IPS-18c (cell line): ENCODE results near the gene PDE4D.

Experiments
- H3K4me3 ChIP-seq: 2 replicates; pipeline ENCODE4 v1.7.0; 2013; ENCODE audit warnings: low read depth, mild to moderate bottlenecking, low read length, moderate library complexity; ENCODE audit not compliant: insufficient read depth
- H3K9me3 ChIP-seq: one replicate; pipeline ENCODE4 v1.6.1; 2013; ENCODE audit warnings: mild to moderate bottlenecking, low read length, moderate library complexity; ENCODE audit not compliant: control insufficient read depth, insufficient read depth

Gene PDE4D

DNA sequence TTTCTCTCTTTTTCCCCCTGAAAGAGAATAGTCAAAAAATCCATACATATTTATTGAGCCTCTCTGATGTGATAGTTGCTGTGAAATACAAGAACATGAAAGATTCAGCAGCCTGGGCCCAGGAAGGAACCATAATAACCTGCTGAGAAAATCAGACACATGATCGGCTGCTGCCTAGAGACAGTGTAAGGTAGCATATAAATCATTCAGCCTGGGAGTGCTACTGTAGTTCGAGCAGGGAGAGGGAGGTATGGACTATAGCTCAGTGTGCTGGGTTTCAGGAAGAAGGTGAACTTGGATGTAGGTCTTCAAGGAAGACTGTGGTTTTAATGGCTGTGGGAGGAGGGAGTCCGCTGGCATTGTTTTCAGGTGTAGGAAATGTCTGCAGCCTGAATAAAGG, 841.6 kb downstream of the PDE4D start:
- Histone ChIP-seq H3K9me3 (no peaks in the 10 kb centered on the region), H3K4me3 (no peak overlapping the region)

DNA sequence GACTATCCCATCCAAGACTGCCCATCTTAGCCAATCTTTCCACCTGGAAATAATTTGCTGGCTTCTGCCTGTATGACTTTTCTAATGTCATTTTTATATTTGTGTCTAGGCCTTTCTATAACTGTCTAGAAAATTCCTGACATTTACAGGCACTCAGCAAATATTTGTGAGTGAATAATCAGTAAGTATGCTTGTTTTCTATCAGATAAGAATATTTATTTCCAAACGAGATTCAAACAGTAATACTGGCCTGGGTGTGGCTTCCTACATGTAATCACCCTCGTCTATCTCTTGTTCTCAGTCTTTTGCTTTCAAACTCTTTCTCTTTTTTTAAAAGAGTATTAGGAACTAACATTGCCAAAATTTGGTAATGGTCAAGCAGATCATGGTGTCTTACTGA, 844.4 kb downstream of the PDE4D start:
- Histone ChIP-seq H3K4me3 (no peak overlapping the region), H3K9me3 (no peaks in the 10 kb centered on the region)

DNA sequence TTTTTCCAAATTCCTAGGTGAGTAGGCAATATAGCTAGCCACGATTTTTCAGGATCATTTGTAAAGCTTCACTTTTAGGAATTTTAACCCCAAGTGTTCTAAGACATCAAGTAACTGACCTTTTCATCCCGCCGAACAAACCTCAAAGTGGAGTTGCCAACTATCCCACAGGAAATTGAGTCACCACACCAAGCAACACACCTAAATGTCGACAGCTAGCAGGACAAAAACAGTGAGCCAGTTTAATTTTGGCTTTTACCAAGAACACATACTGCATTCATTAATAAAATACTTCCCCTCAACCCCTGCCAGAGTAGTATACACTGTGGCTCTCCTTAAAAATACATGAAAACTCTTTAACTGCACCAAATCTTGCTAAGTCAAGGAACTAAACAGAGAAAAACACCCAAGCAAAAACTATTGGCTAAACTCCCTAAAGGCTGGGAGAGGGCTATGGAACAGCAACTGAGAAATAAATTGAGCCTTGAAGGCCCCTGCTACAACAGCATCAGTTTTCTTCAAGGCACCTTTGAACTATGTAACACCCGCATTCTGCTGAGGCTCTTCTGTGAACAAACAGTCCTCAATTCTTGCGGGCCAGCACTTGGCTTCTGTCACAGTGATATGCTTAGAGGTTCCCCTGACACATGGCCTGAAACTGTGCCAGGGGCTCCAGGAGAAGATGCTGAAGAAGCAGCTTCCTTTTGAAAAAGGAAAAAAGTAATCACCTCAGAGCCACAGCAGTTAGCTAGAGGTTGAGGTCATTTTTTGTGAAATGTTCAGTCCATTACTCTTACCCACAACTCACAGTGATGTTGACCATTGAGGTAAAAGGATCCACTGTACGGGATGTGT, 851.1 kb downstream of the PDE4D start:
- H3K4me3 ChIP-seq: no peak overlapping the region
- H3K9me3 ChIP-seq: no peaks in the 10 kb centered on the region

DNA sequence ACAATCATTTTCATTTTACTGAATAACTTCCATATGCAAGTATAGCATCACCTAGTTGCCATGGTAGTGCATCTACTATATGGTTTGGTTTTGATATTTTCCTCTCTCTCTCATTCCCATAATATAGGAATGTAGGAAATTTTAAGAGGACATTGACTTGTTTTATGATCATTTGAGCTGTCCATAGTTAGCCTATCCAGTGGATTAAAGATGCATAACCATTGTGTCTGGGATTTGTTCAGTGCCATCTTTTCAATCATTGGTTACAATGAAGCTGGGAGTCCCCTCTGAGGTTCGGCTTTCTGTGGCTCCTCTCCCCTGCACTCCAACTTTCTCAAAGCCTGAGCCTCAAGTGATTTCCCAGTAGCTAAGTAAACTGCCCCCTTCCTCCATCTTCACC, 852.2 kb downstream of the PDE4D start:
- Histone ChIP-seq H3K9me3 (no peaks in the 10 kb centered on the region), H3K4me3 (no peak overlapping the region)

DNA sequence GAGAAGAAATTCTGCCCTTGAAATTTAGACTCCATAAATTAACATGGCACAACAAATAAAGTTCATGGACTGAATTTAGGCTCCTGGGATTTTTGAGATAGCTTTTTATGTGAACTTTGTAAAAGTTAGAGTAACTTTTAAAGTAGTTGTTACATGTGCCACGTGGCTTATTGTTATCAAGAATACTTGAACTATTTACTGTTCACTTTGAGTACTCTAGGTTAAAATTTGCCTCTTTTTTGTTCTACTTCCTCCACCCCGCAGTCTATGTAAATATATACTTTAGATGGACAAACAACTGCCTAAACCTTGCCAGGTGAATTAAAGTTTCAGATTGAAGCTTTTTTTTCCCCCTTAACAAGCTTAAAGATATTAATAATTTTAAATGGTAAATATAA, 852.7 kb downstream of the PDE4D start:
- Histone ChIP-seq H3K4me3 (no peak overlapping the region), H3K9me3 (no peaks in the 10 kb centered on the region)

DNA sequence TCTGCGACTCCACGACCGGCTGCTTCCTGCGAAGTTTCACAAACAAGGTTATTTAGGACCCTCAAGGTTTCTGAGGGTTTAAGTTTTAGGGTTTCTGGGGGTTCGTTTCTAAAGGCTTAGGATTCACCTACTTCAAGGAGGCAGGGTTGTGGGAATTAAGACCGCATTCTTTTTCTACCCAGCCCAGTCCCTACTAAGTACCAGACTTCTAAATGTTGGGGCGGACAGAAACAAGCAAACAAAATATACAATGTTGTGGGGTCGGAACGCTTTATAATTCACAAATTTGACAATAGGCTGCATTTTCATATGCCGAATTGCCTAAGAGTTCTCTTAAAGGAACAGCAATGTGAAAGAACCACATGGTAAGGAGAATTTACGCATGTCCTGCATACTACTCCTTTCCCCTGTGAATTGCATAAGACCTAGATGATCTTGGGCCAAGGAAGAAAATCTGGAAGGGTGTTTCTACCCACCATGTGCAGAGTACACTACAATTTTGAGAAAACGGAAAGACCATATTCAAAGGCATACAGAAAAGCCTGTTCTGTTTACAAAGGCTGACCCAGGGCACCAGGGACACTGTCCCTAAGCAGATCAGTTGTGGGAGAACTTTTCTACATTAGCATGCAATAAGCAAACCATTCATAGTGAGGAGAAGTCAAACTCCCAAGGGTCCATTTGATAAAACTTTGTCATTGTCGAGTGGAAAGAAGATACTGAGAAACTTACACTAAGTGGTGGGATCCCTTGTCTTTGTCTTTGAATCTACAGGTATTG, 853.3 kb downstream of the PDE4D start:
- Histone ChIP-seq H3K9me3 (no peaks in the 10 kb centered on the region), H3K4me3 (peak overlapping the region; percentile 74)

DNA sequence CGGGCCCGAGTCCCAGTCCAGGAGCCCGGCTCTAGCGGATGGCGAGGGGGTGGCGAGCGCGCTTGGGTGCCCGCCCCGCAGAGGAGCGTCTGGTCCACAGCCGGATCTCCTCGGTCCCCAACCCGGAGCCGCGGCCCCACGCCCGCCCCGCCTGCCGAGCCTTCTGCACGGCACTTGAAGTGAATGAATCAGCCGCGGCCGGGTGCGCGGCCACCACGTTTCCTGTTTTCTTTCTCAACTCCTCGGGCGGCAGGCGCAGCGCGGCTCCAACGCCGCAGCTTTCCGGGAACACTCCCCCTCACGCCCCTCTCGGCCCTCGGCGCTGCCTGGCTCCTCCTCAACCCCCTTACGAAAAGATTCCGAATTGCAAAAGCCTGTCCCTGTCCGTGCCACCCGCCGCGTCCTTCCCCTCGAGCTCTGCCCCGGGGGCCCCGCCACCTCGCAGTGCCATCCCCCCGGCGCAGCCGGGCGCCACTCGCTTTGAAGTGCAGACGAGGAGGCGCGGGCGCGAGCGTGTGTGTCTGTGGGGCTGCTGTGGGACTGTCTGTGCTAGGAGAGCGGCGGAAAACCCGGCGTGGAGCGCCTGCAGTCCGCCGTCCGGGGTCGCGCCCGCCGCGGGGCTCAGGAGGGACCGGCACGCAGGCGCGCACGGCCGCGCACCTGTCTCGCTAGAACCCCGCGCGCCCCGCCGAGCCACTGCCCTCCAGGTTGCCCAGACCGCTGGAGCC, 854.1 kb downstream of the PDE4D start:
- peak overlapping the region; percentile 74 for H3K4me3 ChIP-seq

DNA sequence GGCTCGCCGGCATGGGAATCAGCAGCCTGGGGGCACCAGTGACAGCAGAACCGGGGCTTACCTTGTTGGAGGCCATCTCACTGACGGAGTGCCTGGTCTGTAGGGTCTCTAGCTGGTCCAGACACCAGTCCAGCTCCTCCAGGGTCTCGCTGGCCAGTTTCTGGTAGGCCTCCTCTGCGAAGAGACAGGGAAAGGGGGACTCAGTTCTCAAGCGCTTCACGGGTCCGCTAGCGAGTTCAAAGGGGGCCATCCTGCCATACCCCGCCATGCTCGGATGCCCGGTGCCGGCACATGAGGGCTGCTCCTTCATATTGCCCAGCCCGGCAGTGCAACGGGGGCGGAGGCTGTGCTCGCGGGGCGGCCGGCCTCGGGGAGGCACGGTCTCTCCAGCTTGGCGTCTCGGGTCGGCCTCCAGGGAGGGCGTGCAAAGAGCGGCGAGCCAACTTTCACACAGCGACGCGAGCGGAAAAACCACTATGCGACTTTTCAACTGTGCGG, 854.7 kb downstream of the PDE4D start:
- no peaks in the 10 kb centered on the region for H3K9me3 ChIP-seq
- H3K4me3 ChIP-seq: peak overlapping the region; percentile 74

More for the DNA sequence above, 854.1 kb downstream of the PDE4D start:
- H3K9me3 ChIP-seq: no peaks in the 10 kb centered on the region

DNA sequence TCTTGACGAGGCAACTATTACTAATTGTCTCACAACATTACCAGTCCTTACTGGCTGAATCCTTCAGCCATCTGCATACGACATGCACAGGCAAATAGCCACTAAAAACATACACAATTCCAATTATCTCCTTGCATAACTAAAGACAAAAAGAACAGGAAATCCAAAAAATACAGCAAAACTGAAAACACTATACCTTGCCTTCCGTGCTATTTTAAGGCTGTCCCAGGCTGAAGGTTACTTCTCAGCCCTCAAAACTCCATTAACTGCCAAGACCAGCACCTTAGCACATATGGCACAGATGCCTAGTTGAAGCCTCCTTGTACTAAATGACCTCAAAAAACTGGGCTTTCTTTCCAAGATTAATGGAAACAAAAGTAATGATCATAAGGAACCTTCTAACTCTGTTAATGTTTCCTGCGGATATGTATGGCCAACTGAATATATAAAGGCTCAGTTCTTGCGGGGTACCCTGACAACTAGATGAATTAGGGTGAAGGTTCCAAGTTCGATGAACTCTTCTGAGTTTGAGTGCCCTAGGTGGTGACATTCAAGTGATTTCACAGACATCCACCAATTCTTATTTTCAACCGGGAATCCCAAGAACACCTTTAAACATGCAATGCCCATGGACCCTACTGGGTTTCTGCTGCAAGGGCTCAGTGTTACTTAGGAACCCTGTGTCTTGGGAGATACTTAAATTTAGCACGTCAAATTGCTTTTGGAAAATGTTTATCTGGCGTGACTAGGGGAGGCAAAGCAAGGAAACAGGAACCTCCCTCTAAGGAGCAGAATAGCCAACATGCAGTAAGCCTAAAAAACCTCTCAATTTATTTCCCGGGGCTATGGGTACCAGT, 855.4 kb downstream of the PDE4D start:
- H3K4me3 ChIP-seq: peak overlapping the region; percentile 74

DNA sequence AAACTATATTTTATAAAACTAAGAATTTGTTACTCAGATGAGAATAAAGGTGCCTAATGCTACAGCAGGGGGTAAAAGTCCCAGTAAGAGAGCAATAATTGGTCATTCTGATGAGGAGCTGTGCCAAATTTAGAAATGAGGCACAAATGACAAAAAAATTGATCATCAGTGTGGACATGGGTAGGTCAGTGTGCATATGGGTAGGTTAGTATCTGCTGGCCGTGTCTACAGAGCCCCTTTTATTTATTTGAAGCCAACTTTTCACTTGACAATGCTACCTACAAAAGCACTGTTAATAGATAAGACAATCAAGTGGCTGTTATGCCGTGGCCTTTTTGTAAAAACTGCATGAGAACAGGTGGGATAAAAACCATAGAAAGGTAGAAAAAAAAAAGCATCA, 856.1 kb downstream of the PDE4D start:
- Histone ChIP-seq H3K9me3 (no peaks in the 10 kb centered on the region), H3K4me3 (no peak overlapping the region)

More for the DNA sequence above, 855.4 kb downstream of the PDE4D start:
- H3K9me3 ChIP-seq: no peaks in the 10 kb centered on the region

DNA sequence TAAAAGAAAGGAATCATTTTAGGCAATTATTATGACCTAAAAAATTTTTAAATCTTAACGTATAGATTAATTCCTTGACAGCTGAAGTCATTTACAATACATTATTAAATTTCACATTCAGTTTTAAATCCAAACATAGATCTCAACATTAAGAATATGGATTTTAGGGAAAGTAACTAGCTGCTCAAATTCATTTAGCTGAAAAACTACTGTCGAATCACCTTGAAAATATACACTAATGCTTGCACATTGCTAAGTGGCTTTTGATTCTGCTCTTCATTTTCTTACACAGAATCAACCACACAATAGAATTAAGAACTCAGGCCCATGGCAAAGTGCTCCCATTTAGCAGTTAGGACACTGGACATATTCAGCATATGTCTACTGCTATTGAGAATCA, 856.5 kb downstream of the PDE4D start:
- Histone ChIP-seq H3K4me3 (no peak overlapping the region), H3K9me3 (no peaks in the 10 kb centered on the region)

DNA sequence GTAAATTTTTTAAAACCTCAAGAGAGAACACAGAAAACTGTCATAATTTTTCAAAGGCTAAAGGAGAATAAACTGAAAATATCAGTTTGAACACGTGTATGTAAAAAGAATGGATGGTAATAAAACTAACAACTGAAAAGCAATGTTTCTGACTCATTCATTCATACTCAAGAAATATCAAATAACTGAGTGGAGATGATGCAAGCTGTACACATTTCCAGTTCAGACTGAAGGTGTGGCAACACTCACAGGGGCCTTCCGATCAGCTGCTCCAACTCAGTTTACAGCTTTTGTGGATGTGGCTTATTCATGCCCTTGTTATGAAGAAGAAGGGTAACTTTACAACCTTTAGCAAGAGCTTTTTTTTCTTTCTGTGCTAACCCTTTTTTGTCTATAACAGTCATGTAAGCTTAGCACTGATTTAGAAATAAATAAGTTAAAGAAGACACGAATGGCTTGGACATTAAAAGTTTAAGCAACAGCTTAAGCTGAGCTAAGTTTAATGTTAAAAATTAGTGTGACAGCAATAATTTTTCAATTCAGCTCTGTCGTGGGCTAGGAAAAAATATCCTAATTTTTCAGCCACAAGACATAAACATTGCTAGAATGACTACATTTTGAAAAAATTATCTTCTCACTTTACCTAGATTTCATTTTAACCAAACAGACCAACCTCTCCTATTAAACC, 857.1 kb downstream of the PDE4D start:
- Histone ChIP-seq H3K9me3 (no peaks in the 10 kb centered on the region), H3K4me3 (no peak overlapping the region)

DNA sequence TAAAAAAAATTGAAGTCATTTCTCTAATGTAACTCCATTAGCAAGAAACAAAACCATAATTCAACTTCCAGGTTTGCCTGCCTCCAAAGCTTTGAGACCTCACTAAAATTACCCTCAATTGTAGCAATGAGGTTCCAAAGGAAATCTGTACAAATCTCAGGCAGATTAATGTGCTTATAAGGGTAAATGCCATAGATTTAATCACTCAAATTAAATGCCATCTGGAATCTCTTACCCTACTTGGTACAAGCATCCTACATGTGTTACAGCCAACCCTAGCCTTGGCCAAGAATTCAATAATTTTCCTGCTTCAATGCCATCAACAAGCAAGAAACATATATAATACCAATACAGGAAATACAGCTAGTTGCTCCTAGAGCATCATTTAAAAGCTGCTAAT, 857.8 kb downstream of the PDE4D start:
- no peaks in the 10 kb centered on the region for H3K9me3 ChIP-seq
- H3K4me3 ChIP-seq: no peak overlapping the region

DNA sequence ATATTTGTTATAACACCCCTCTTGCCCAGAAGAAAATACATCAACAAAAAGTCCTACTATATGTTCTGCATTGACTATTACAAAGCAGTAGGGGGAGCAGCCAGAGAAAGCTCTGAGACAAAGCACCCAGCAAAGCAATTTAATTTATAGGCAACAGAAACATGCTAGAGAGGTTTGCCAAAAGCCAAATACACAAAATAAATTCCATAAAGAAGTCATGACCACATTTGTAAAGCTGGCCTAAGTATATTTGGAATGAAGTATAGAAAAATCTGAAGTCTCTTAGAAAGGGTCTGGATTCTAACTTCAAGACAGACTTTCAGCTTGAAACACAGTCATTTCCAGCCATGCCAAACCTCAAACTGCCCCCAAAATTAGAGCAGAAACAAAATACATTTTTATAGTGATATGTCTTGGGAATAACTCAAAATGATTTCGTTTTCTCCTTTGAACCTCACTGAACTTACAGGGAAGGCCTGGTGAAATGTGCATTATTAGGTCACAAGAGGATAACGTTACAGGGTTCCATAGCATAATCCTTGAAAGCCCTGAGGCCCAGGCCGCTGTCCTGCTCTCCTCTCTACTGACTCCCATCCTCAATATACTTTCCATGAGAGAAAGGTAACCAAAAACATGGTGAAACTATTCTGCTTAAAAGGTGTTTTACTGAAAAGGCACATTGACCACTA, 858.9 kb downstream of the PDE4D start:
- no peak overlapping the region for H3K4me3 ChIP-seq
- H3K9me3 ChIP-seq: no peaks in the 10 kb centered on the region

DNA sequence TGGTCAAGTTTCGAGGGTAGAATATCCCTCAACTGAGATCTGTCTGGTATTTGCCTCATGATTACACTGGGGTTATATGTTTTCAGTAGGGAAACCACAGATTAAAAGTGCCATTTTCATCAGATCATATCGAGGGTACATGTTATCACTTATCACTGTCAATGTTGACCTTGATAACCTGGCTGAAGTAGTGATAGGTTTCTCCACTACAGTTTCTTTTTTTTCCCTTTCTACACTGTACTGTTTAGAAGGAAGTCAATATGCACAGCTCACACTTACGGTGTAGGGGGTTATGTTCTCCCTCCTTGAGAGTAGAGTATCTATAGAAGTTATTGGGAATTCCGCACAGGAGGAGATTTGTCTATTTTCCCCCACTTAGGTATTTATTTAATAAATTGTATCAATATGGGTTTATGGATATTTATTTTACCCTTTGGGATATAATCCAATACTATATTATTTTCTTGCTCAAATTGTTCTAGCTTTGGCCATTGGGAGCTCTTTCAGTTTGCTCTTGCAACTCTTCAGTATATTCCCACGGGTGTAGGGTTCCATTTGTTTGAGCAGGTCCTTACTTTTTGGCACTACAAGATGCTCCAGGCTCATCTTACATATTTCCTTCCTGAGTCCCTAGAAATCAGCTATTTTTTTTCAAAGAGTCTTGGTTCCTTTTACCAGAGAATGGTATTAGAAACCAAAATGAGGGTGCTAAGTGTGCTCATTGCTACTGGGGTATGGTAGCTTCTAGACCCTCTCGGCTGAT, 866.2 kb downstream of the PDE4D start:
- no peaks in the 10 kb centered on the region for H3K9me3 ChIP-seq
- H3K4me3 ChIP-seq: no peak overlapping the region
